ENCODE measurements around the gene LHFPL6.

DNA sequence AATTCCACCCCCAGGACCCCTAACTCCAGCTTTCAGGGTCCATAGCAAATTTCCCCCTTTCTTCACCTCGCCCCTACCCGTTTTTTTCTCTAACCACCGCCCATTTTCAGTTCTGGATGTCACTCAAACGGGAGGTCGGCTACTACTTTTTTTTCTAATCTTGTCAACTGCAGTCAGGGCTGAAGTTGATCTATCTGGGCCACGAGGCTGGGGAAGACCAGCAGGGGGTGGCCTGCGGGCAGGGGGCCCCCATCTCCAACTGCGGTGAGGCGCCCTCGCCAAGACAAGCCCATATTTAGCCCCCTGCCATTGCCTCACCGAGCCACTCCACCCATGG lies 748 bp downstream of the LHFPL6 start:
- TF ChIP-seq, protein P1, sequence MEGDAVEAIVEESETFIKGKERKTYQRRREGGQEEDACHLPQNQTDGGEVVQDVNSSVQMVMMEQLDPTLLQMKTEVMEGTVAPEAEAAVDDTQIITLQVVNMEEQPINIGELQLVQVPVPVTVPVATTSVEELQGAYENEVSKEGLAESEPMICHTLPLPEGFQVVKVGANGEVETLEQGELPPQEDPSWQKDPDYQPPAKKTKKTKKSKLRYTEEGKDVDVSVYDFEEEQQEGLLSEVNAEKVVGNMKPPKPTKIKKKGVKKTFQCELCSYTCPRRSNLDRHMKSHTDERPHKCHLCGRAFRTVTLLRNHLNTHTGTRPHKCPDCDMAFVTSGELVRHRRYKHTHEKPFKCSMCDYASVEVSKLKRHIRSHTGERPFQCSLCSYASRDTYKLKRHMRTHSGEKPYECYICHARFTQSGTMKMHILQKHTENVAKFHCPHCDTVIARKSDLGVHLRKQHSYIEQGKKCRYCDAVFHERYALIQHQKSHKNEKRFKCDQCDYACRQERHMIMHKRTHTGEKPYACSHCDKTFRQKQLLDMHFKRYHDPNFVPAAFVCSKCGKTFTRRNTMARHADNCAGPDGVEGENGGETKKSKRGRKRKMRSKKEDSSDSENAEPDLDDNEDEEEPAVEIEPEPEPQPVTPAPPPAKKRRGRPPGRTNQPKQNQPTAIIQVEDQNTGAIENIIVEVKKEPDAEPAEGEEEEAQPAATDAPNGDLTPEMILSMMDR (IDR thresholded peaks at IDR 0.05) = no peak
- no peak for TF ChIP-seq POLR2A (IDR thresholded peaks at IDR 0.05)
